GM18511 (cell line): ENCODE data around the gene CWF19L1.

Experiments
- ATAC-seq: cut with Tn5 transposase; IDR thresholded peaks from one replicate; pipeline ENCODE4 v1.9.1; 2021; ENCODE audit warnings: mild to moderate bottlenecking, moderate library complexity; ENCODE audit not compliant: unreplicated experiment

CWF19L1 gene

GRCh38 chr10:100183481-100183880 is 84.0 kb downstream of the CWF19L1 start:
- no peak for ATAC-seq

- no peak for ATAC-seq
Observed at GRCh38 chr10:100182908-100183307, 84.5 kb downstream of the CWF19L1 start.
